ENCODE measurements around the gene SULT4A1. TPM values are rescaled to one million over a fixed set of nuclear protein-coding genes. Genes with fewer than 3 reads are reported as not detected.

The SULT4A1 gene
- total and polyA plus RNA-seq, 9 of the 15 experiments (the other 6 are each of a cell fraction or from before 2014, with no cell fraction given): 0.03 to 0.20 (median 0.09) TPM; not detected in 3

GRCh38 chr22:43858156-43858895 is 4.0 kb downstream of the SULT4A1 start:
- H3K9me3 ChIP-seq (replicated peaks; ENCODE audit: control insufficient read depth, insufficient read depth, low read depth, low read length): no peaks in the 10 kb centered on the region
- H3K27ac ChIP-seq (ENCODE audit: extremely low read depth, low read depth, low read length): no peak overlapping the region
- H3K4me2 ChIP-seq (ENCODE audit: insufficient read depth, low read length): no peak overlapping the region
- no peak overlapping the region for H3K4me3 ChIP-seq
- H3K9ac ChIP-seq (ENCODE audit: insufficient read depth in 1 of 2, low read depth in 2 of 2, low read length in 2 of 2): no peak overlapping the region
- no peak for FAIRE-seq
- CTCF ChIA-PET (ENCODE audit: low intra/inter-chr PET ratio): no interaction called here
- intact Hi-C loops (cut with micrococcal nuclease) (no loop called here), in situ Hi-C loops (cut with MboI) (no loop called here)
- peaks cover 0 to 39% of the 10 kb centered on the region in 2 experiments; a peak in 3 of 5 replicates for H3K27me3 ChIP-seq (ENCODE audit: control insufficient read depth in 2 of 2, insufficient read depth in 2 of 2, low read length in 2 of 2)
- no peak for ATAC-seq
- WGBS (ENCODE audit: insufficient coverage, low coverage, missing lambda C conversion rate): 1% methylated on average over 10 of the region's 11 CpGs
- TF ChIP-seq ARNT (IDR thresholded peaks at IDR 0.05) (no peak), ZNF124 (CRISPR knock-in tag; IDR thresholded peaks at IDR 0.05) (no peak), TFAM (CRISPR knock-in tag; conservative IDR thresholded peaks at IDR 0.05) (no peak), MTF1 (CRISPR knock-in tag; IDR thresholded peaks at IDR 0.05; ENCODE audit: borderline replicate concordance) (no peak), MIER1 (IDR thresholded peaks at IDR 0.05; ENCODE audit: low read depth) (no peak), MGA (IDR thresholded peaks at IDR 0.05) (no peak), ZBTB43 (CRISPR knock-in tag; IDR thresholded peaks at IDR 0.05) (no peak), HNRNPL (IDR thresholded peaks at IDR 0.05; ENCODE audit: low read depth, low read length) (no peak)
- peaks cover 0 to 4% of the 10 kb centered on the region in 2 experiments; a peak in 1 of 5 replicates for H3K4me1 ChIP-seq (replicated peaks in 1 of 2; ENCODE audit: control insufficient read depth in 2 of 2, insufficient read depth in 2 of 2, low read length in 2 of 2)
- POLR2A ChIA-PET: no interaction called here
- no peak overlapping the region for H2AFZ ChIP-seq (ENCODE audit: low read depth, low read length)
- no peaks in the 10 kb centered on the region for H3K36me3 ChIP-seq (ENCODE audit: control insufficient read depth, insufficient read depth, low read length)
- no peaks in the 10 kb centered on the region for H3K79me2 ChIP-seq (ENCODE audit: control insufficient read depth, insufficient read depth, low read length)
- no peak for DNase-seq (ENCODE audit: extremely low read depth in 1 of 4, low spot score in 3 of 4)
- no peaks in the 10 kb centered on the region for H3K9me1 ChIP-seq (ENCODE audit: control insufficient read depth, insufficient read depth, low read length)
- BruUV-seq (replicated peaks): no TSS peak
- no peaks in the 10 kb centered on the region; the same call in 1 of the 2 replicates for H4K20me1 ChIP-seq (replicated peaks; ENCODE audit: control insufficient read depth, insufficient read depth, low read length)
